GM10266 (cell line): Measurements from ENCODE around the gene RSPO3.

Experiments used
- DNase-seq: peaks from one replicate; pipeline ENCODE4 v3.0.0; 2012; ENCODE audit errors: extremely low spot score
- TF ChIP-seq, protein P1 (sequence below): IDR thresholded peaks from 2 replicates; pipeline ENCODE4 v1.5.1; 2012; ENCODE audit warnings: mild to moderate bottlenecking, low read depth; ENCODE audit not compliant: control insufficient read depth, insufficient read depth; ENCODE audit errors: missing control alignments

RSPO3 gene

GRCh38 chr6:127154509-127154908 lies 36.0 kb downstream of the RSPO3 start:
- TF ChIP-seq, protein P1, sequence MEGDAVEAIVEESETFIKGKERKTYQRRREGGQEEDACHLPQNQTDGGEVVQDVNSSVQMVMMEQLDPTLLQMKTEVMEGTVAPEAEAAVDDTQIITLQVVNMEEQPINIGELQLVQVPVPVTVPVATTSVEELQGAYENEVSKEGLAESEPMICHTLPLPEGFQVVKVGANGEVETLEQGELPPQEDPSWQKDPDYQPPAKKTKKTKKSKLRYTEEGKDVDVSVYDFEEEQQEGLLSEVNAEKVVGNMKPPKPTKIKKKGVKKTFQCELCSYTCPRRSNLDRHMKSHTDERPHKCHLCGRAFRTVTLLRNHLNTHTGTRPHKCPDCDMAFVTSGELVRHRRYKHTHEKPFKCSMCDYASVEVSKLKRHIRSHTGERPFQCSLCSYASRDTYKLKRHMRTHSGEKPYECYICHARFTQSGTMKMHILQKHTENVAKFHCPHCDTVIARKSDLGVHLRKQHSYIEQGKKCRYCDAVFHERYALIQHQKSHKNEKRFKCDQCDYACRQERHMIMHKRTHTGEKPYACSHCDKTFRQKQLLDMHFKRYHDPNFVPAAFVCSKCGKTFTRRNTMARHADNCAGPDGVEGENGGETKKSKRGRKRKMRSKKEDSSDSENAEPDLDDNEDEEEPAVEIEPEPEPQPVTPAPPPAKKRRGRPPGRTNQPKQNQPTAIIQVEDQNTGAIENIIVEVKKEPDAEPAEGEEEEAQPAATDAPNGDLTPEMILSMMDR: no peak
- DNase-seq: no peak

DNA sequence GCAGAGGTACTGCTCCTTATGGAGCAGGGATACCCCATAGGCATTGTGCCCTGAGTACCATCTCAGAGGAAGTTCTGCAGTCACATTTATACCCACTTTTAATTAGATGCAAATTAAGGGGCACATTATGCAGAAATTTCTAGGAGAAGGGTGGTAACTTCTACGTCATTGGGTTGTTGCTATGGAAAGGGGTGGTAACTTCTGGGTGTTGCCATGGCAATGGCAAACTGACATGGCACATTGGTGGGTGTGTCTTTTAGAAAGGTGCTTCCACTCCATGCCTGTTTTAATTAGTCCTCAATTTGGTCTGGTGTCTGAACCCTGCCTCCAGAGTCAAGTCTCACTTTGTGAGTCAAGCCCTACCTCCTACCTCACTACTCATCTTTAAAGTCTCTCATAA lies 42.0 kb downstream of the RSPO3 start:
- TF ChIP-seq, protein P1: no peak
- DNase-seq: no peak

- DNase-seq: no peak
- TF ChIP-seq, protein P1: no peak
Observed at GRCh38 chr6:127162836-127163235, 44.4 kb downstream of the RSPO3 start.

GRCh38 chr6:127164036-127164435 lies 45.6 kb downstream of the RSPO3 start:
- no peak for DNase-seq
- TF ChIP-seq, protein P1: no peak

GRCh38 chr6:127164565-127164964 lies 46.1 kb downstream of the RSPO3 start:
- TF ChIP-seq, protein P1: no peak
- no peak for DNase-seq

GRCh38 chr6:127173156-127173940 lies 54.9 kb downstream of the RSPO3 start:
- TF ChIP-seq, protein P1: no peak
- no peak for DNase-seq

DNA sequence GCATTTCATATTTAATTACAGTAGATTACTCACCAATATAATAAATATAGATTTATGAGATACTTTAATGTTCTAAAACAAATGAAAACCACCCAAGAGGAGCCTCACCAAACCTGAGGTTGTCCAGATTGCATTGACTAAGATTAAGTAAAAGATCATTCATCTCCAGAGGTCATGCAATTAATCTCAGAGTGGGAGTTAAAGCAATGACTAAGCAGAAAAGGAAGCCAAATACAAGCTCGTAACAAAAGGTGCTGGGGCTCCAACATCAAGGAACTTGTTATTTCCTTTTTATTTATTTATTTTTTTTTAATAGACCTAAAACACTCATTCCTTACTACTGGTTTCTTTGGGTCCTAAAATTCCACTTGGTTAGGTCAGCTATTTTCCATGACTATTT lies 57.7 kb downstream of the RSPO3 start:
- TF ChIP-seq, protein P1: no peak
- no peak for DNase-seq
